Liver (tissue), 9 donors: ENCODE data around the gene EDC4. TPM values are rescaled to one million over a fixed set of nuclear protein-coding genes. Genes with fewer than 3 reads are reported as not detected.

Experiments
- DNase-seq: peaks from one replicate; pipeline ENCODE4 v3.0.0-alpha.2; 2017; ENCODE audit warnings: low spot score
- H3K27ac ChIP-seq, 2 donors: one replicate each; pipeline ENCODE4 v1.7.0; 2013; ENCODE audit warnings: inconsistent platforms in 2 of 2, low read length in 2 of 2, control low read depth in 1 of 2, low read depth in 1 of 2, mild to moderate bottlenecking in 1 of 2
- H3K27me3 ChIP-seq, 4 donors: one replicate each; pipeline versions ENCODE4 v1.6.1 to v1.7.0; 2013; ENCODE audit warnings: low read length in 3 of 4, inconsistent platforms in 1 of 4, mild to moderate bottlenecking in 1 of 4, moderate library complexity in 1 of 4; ENCODE audit not compliant: control insufficient read depth in 4 of 4, insufficient read depth in 4 of 4
- H3K36me3 ChIP-seq, 4 donors: one replicate each; pipeline versions ENCODE4 v1.6.1 to v1.7.0; 2013; ENCODE audit warnings: low read length in 3 of 4, mild to moderate bottlenecking in 3 of 4, low read depth in 1 of 4, moderate library complexity in 1 of 4; ENCODE audit not compliant: control insufficient read depth in 4 of 4, insufficient read depth in 3 of 4
- H3K4me1 ChIP-seq, 4 donors: one replicate each; pipeline versions ENCODE4 v1.6.1 to v1.7.0; 2013; ENCODE audit warnings: low read length in 3 of 4, mild to moderate bottlenecking in 3 of 4, moderate library complexity in 1 of 4; ENCODE audit not compliant: control insufficient read depth in 4 of 4, insufficient read depth in 4 of 4
- H3K4me3 ChIP-seq, 3 donors: one replicate each; pipeline versions ENCODE4 v1.6.1 to v1.7.0; 2013; ENCODE audit warnings: low read length in 3 of 3, control low read depth in 1 of 3, low read depth in 1 of 3, mild to moderate bottlenecking in 1 of 3
- H3K9ac ChIP-seq, 2 donors: one replicate each; pipeline ENCODE4 v1.7.0; 2013; ENCODE audit warnings: low read length in 2 of 2, mild to moderate bottlenecking in 2 of 2, moderate library complexity in 2 of 2, control low read depth in 1 of 2, low read depth in 1 of 2
- H3K9me3 ChIP-seq, 4 donors: one replicate each; pipeline versions ENCODE4 v1.6.1 to v1.7.0; 2013; ENCODE audit warnings: low read length in 3 of 4; ENCODE audit not compliant: control insufficient read depth in 4 of 4
- CTCF ChIP-seq: fragments of 150-350 bp; IDR thresholded peaks from 2 replicates; pipeline ENCODE4 v1.5.1; 2017; ENCODE audit warnings: improper control_type of control experiment, low read depth, low read length; ENCODE audit not compliant: missing input control
- EGR1 ChIP-seq, 2 donors: IDR thresholded peaks; 2 replicates each; pipeline ENCODE4 v1.6.1; 2016 to 2018; ENCODE audit warnings: antibody characterized with exemption in 2 of 2, low read depth in 2 of 2
- FOXA1 ChIP-seq: IDR thresholded peaks from 2 replicates; pipeline ENCODE4 v1.6.1; 2016; ENCODE audit warnings: antibody characterized with exemption
- FOXA2 ChIP-seq: IDR thresholded peaks from 2 replicates; pipeline ENCODE4 v1.6.1; 2016; ENCODE audit warnings: antibody characterized with exemption
- GABPA ChIP-seq, 2 donors: IDR thresholded peaks in 1 of 2; conservative IDR thresholded peaks in 1 of 2; 2 replicates each; pipeline ENCODE4 v1.6.1; 2016; ENCODE audit warnings: antibody characterized with exemption in 2 of 2, mild to moderate bottlenecking in 1 of 2, moderate library complexity in 1 of 2
- HNF4A ChIP-seq, 2 donors: conservative IDR thresholded peaks; 2 replicates each; pipeline ENCODE4 v1.6.1; 2016; ENCODE audit warnings: antibody characterized with exemption in 2 of 2, mild to moderate bottlenecking in 2 of 2
- HNF4G ChIP-seq: IDR thresholded peaks from 2 replicates; pipeline ENCODE4 v1.6.1; 2016; ENCODE audit warnings: antibody characterized with exemption
- MAX ChIP-seq: IDR thresholded peaks from 2 replicates; pipeline ENCODE4 v1.6.1; 2016; ENCODE audit warnings: antibody characterized with exemption
- NR2F2 ChIP-seq: IDR thresholded peaks from 2 replicates; pipeline ENCODE4 v1.6.1; 2016; ENCODE audit warnings: antibody characterized with exemption
- RAD21 ChIP-seq, 2 donors: IDR thresholded peaks; 2 replicates each; pipeline ENCODE4 v1.6.1; 2016; ENCODE audit warnings: antibody characterized with exemption in 2 of 2, mild to moderate bottlenecking in 2 of 2
- RXRA ChIP-seq, 2 donors: IDR thresholded peaks; 2 replicates each; pipeline ENCODE4 v1.6.1; 2017 to 2018; ENCODE audit warnings: antibody characterized with exemption in 2 of 2, mild to moderate bottlenecking in 1 of 2
- SP1 ChIP-seq: IDR thresholded peaks from 2 replicates; pipeline ENCODE4 v1.6.1; 2018; ENCODE audit warnings: antibody characterized with exemption, mild to moderate bottlenecking
- TAF1 ChIP-seq: conservative IDR thresholded peaks from 2 replicates; pipeline ENCODE4 v1.6.1; 2016; ENCODE audit warnings: antibody characterized with exemption, mild to moderate bottlenecking
- YY1 ChIP-seq: IDR thresholded peaks from 2 replicates; pipeline ENCODE4 v1.6.1; 2016; ENCODE audit warnings: antibody characterized with exemption, mild to moderate bottlenecking
- ZBTB33 ChIP-seq: IDR thresholded peaks from 2 replicates; pipeline ENCODE4 v1.6.1; 2016; ENCODE audit warnings: antibody characterized with exemption
- WGBS: extraction: QIAGEN DNeasy Blood & Tissue Kit; methylation state at CpG from one replicate; pipeline ENCODE4 v1.1.7; 2013; 5-methylcytosine and 5-hydroxymethylcytosine counted together
- polyA plus RNA-seq, 2 donors: library from polyadenylated mRNA; stranded (reverse) in 1 of 2; unstranded in 1 of 2; fragments of 200-250 nt in 1 of 2; fragments of >200 nt in 1 of 2; fragmentation: Nextera tagmentation in 1 of 2; extraction: Ambion mirVana in 1 of 2; gene quantifications; one replicate each; pipeline versions ENCODE4 v1.2.1 to v1.2.3, GENCODE V29; 2013 to 2015
- total RNA-seq, 2 donors: library from RNA; depleted of rRNA; stranded (reverse); fragments of >200 nt; gene quantifications; one replicate each; pipeline ENCODE4 v1.2.3, GENCODE V29; 2014
- donor health status: healthy.
- donor health status: healthy.
- donor health status: healthy.
- donor health status: healthy.
- donor health status: healthy.

The EDC4 gene
- total and polyA plus RNA-seq, 4 donors: 17.7 to 26.8 (median 21.6) TPM

GRCh38 chr16:67841816-67842508 is 30.9 kb upstream of the EDC4 start, which contains the start of gene THAP11 (continued):
- TF ChIP-seq SP1 (peak; percentile 48), RAD21 (IDR thresholded peaks at IDR 0.05) (peak; percentile 67 to 77)

GRCh38 chr16:67842509-67843342 is 30.1 kb upstream of the EDC4 start:
- H3K9me3 ChIP-seq: no peaks in the 10 kb centered on the region
- no peaks in the 10 kb centered on the region for H3K27me3 ChIP-seq
- H3K36me3 ChIP-seq: no peaks in the 10 kb centered on the region
- 1% methylated on average over 67 of the region's 67 CpGs for WGBS
- H3K4me1 ChIP-seq: peaks cover 7 to 44% (median 36%) of the 10 kb centered on the region in 4 donors
- H3K27ac ChIP-seq: peak overlapping the region; percentile 97 to 99
- peak; percentile 52 for DNase-seq
- H3K9ac ChIP-seq: peak overlapping the region; percentile 45 to 67
- peak in 1 of 2 donors; percentile 30 for TF ChIP-seq RAD21 (IDR thresholded peaks at IDR 0.05)
- TF ChIP-seq YY1: no peak
- peak overlapping the region; percentile 60 to 89 (median 72) for H3K4me3 ChIP-seq

- WGBS: 32% methylated on average over 11 of the region's 11 CpGs
Measured at GRCh38 chr16:67843343-67843765, 29.5 kb upstream of the EDC4 start.

GRCh38 chr16:67844497-67844896 is 28.4 kb upstream of the EDC4 start:
- Histone ChIP-seq H3K9ac (no peak overlapping the region), H3K4me3 (no peak overlapping the region), H3K27me3 (no peaks in the 10 kb centered on the region), H3K27ac (no peak overlapping the region), H3K4me1 (peaks cover 14 to 54% (median 42%) of the 10 kb centered on the region in 4 donors), H3K9me3 (no peaks in the 10 kb centered on the region), H3K36me3 (no peaks in the 10 kb centered on the region)
- no peak for DNase-seq
- WGBS: 89% methylated on average over 4 of the region's 4 CpGs
- TF ChIP-seq SP1 (no peak), EGR1 (IDR thresholded peaks at IDR 0.05; ENCODE audit: low read depth in 2 of 2) (no peak), RAD21 (IDR thresholded peaks at IDR 0.05) (no peak), ZBTB33 (no peak), TAF1 (no peak), FOXA2 (no peak), CTCF (no peak), RXRA (IDR thresholded peaks at IDR 0.05) (no peak), HNF4A (conservative IDR thresholded peaks at IDR 0.05) (no peak), GABPA (IDR thresholded peaks at IDR 0.05 in 1 of 2, conservative IDR thresholded peaks at IDR 0.05 in 1 of 2) (no peak), HNF4G (no peak), NR2F2 (no peak), YY1 (no peak), MAX (no peak)

More at GRCh38 chr16:67843343-67843765, 29.5 kb upstream of the EDC4 start:
- Histone ChIP-seq H3K36me3 (no peaks in the 10 kb centered on the region), H3K27me3 (no peaks in the 10 kb centered on the region), H3K9me3 (no peaks in the 10 kb centered on the region), H3K4me3 (peak overlapping the region; percentile 7 to 89 (median 60)), H3K4me1 (peaks cover 14 to 50% (median 42%) of the 10 kb centered on the region in 4 donors), H3K27ac (peak overlapping the region; percentile 97 to 99), H3K9ac (peak overlapping the region; percentile 13 to 45)
- TF ChIP-seq MAX (no peak), EGR1 (IDR thresholded peaks at IDR 0.05; ENCODE audit: low read depth in 2 of 2) (no peak), TAF1 (no peak), HNF4A (conservative IDR thresholded peaks at IDR 0.05) (no peak), RXRA (IDR thresholded peaks at IDR 0.05) (no peak), FOXA2 (no peak), FOXA1 (no peak), HNF4G (no peak)
- no peak for DNase-seq
